ENCODE results near the gene RUFY2.
A peak's percentile ranks its signal among the peaks of the same experiment; 100 is the strongest.
"Not testable (repeated sequence)": the region's sequence is repeated elsewhere in the genome, so short reads cannot be mapped to it uniquely, and the experiment has no call there.

RUFY2 gene

DNA sequence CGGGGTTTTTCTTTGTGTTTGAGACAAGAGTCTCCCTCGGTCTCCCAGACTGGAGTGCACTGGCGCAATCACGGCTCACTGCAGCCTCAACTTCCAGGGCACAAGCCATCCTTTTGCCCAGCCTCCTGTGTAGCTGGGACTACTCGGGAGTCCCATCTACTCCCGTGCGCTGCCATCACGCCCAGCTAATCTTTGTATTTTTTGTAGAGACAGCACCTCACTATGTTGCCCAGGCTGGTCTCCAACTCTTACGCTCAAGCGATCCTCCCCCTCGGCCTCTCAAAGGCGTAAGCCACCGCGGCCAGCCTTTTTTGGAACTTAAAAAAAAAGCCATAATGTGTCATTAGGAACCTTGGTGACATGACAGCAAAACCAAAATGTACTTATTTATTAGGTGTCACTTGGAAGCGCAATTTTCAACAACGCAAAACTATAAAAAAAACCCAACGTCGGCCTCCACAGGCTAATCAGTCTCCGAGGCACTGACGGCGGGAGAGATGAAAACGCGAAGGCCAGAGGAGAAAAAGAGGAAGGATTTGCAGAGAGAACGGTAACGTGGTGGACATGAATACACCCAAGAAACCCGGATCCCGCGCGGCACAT is 76.1 kb downstream of the RUFY2 start:
- DNase-seq (ENCODE audit: low read depth, low spot score): no peak
- peak overlapping the region; percentile 91 for H3K27ac ChIP-seq

DNA sequence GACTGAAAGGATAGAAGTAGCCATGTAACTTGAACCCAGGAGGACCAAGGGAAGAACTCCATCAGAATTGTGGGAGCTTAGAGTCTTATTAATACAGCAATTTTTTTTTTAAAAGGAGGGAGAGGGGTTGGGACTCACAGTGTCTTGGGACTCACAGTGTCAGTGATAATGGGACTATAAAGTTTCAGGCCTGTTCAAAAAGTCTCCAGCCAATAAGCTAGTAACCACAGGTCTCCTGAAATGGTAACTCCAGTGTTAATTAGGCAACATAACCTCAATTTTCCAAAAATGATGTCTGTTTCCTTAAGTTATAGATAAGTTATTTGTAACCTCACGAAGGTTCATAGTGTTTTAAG is 77.6 kb downstream of the RUFY2 start:
- peak overlapping the region; percentile 68 for H3K27ac ChIP-seq
- DNase-seq (ENCODE audit: low read depth, low spot score): no peak

DNA sequence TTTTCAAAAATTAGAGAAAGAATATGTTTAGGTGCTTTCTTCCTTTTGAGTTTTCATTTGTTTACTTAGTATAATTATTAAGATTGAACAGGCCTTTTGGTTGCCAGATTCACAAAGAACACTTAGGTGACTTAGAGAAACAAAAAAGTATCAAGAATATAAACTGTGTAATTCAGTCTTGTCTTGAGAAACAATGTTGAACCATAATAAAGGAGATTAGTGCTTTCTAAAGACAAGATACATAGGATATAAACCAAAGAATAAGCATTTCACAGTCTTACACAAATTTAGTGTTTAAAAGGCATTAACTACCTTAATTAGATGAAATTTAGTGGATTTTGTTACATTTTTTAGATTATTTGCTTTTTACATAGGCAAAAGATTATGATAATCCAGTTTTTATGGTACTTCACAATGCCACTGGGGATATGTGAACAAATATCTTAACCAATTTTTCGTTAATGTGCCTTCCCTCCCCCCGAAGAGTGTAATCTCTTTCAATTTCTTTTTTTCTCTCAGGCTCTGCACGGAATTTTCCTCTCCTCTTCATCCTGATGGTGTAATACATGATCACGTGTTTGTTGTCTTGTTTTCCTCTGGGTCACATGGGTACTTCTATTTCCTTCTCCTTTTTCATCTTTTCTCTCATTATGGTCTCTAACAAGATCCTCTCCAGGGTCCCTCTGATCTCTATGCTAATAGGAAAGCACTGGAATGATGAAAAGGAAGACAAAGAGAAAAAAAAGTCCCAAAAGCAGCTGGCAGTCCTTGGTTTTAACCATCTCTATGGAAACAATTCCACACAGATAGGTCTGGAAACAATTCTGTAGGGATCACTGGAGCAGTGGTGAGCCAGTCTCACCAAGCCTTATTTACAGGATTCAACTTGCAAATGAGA is 78.9 kb downstream of the RUFY2 start:
- no peak for DNase-seq (ENCODE audit: low read depth, low spot score)
- H3K27ac ChIP-seq: peak overlapping the region; percentile 68

DNA sequence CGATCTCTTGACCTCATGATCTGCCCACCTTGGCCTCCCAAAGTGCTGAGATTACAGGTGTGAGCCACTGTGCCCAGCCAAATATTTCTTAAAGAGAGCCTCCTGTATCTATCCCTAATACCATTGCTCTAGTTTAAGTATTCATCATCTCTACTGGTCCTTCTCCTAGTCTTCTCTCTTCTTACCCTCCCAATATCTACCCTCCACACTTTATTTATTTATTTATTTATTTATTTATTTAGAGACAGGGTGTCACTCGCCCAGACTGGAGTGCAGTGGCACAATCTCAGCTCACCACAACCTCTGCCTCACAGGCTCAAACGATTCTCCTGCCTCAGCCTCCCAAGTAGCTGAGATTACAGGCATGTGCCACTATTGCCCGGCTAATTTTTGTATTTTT is 82.7 kb downstream of the RUFY2 start:
- H3K27ac ChIP-seq; DNase-seq (ENCODE audit: low read depth, low spot score): not testable (repeated sequence)

DNA sequence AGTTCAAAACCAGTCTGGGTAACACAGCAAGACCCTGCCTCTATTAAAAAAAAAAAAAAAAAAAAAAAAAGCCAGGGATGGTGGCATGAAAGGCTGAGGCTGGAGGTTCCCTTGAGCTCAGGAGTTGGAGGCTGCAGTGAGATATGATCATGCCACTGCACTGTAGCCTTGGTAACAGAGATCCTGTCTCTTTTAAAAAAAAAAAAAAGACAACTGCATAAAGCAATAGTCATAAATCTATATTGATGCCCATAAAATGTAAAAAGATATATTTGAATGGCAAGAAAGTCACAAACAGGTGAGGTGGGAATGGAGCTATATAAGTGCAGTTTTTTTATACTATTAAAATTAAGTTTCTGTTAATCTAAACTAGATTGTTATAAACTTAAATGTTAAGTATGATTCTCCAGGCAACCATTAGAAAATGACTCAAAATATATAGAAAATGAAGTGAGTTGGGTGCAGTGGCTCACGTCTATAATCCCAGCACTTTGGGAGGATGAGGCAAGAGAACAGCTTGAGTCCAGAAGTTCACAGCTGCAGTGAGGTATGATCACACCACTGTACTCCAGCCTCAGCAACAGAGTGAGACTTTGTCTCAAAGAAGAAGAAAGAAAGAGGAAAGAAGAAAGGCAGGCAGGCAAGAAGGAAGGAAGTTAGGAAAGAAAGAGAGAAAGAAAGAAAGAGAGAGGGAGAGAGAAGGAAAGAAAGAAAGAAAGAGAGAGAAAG is 88.6 kb downstream of the RUFY2 start:
- no peak for DNase-seq (ENCODE audit: low read depth, low spot score)
- no peak overlapping the region for H3K27ac ChIP-seq

DNA sequence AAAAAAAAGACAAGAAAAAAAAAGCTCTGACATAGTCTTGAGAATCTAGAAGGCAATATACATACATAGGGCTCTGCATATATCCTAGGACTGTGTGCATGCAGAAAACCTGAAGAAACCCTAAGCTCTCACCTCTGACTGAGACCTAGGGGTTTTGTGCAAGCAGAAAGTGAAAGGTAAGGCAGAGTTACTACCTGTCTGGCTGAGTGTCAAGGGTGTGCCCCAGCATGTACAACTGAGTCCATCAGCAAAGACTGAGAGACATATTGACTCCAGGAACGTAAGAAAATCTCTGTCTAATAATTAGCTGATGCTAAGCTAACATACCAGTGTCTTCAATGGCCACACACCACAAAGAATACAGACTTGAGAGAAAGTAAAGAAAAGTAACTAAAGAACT is 91.5 kb downstream of the RUFY2 start:
- no peak for DNase-seq (ENCODE audit: low read depth, low spot score)
- no peak overlapping the region for H3K27ac ChIP-seq

DNA sequence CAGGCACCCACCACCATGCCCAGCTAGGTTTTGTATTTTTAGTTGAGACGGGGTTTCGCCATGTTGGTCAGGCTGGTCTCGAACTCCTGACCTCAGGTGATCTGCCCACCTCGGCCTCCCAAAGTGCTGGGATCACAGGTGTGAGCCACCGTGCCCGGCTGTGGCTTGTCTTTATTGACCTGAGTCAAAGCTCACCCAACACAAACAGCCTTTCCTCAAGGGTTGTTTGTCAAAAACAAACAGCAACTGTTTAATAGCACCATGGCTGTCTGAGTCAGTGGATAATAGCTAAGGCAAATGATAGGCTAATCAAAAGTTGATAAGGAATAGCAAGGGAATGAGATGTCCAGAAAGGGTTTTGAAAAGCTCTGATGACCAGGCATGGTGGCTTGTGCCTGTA is 92.1 kb downstream of the RUFY2 start:
- DNase-seq (ENCODE audit: low read depth, low spot score): not testable (repeated sequence)

DNA sequence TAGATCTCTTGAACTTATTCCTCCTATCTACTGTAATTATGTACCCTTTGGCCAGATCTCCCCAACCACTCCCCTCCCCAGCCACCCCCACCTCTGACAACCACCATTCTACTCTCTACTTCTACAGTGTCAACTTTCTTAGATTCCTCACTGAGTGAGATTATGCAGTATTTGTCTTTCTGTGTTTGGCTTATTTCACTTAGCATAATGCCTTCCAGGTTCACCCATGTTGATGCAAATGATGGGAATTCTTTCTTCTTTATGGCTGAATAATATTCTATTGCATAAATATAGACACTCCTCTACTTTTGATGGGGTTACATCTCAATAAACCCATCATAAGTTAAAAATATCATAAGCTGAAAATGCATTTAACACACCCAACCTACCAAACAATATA is 96.5 kb downstream of the RUFY2 start:
- DNase-seq (ENCODE audit: low read depth, low spot score): no peak
- no peak overlapping the region for H3K27ac ChIP-seq

More for the DNA sequence above, 92.1 kb downstream of the RUFY2 start:
- not testable (repeated sequence) for H3K27ac ChIP-seq

DNA sequence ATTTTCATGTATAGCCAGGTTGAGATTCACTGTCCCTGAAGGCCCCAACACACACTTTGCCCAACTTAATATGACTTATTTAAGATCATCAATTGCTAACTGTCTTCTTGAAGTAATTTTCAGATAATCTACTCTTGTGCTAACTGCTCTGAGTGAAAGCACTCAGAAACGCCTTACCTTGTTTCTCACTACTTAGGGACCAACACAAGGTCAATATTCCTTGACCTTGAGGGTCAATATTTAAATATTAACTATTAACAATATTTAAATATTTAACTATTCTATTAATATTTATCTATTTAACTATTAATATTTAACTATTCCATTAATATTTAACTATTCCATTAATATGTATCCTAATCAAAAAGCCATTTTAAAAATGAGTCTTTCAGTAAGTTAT is 101.2 kb downstream of the RUFY2 start:
- H3K27ac ChIP-seq: no peak overlapping the region
- DNase-seq (ENCODE audit: low read depth, low spot score): no peak

DNA sequence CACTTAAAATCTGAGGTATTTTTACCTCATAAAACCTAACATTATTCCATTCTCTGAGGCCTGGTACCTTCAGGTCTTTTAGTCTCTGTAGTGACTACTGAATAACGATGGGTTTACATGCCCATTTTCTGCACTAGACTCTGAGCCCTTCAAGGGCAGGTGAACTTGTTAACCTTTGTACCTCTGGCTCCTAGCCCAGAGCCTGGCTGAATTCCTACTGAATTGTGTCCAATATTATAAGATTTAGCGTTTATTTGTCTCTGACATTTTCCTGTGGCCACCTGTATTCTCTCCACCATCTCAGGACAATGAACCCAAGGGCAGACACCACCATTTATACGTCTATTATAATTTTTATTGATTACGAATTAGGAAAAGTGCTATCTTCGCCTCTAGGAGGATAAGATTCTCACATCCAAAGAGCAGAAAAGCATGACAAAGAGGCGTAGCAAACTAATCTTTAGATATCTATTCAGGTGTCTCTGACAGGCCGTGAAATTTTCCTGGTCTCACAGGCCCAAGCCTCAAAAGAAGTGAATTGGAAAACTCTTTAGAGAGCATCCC is 103.1 kb downstream of the RUFY2 start:
- no peak for DNase-seq (ENCODE audit: low read depth, low spot score)
- no peak overlapping the region for H3K27ac ChIP-seq

DNA sequence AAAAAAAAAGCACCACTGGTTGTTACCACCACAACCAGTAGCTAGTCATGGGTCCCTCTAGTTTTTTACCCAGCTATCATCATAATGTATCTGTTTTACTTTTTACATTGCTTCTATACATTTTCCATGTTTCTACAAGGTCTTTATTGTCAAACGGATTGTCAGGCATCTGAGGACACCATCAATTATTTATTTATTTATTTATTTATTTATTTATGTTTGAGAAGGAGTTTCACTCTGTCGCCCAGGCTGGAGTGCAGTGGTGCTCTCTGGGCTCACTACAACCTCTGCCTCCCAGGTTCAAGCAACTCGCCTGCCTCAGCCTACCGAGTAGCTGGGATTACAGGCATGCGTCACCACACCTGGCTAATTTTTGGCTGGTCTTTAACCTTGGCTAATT is 104.2 kb downstream of the RUFY2 start:
- DNase-seq (ENCODE audit: low read depth, low spot score): no peak
- H3K27ac ChIP-seq: no peak overlapping the region

DNA sequence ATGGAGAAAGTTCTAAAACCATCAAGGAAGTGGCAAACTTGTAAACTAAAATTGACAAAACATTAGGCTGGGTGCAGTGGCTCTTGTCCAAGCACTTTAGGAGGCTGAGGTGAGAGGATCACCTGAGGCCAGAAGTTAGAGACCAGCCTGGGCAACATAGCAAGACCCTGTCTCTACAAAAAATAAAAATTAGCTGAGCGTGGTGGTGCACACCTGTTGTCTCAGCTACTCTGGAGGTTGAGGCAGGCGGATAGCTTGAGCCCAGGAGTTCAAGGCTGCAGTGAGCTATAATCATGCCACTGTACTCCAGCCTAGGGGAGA is 104.6 kb downstream of the RUFY2 start:
- no peak overlapping the region for H3K27ac ChIP-seq

DNA sequence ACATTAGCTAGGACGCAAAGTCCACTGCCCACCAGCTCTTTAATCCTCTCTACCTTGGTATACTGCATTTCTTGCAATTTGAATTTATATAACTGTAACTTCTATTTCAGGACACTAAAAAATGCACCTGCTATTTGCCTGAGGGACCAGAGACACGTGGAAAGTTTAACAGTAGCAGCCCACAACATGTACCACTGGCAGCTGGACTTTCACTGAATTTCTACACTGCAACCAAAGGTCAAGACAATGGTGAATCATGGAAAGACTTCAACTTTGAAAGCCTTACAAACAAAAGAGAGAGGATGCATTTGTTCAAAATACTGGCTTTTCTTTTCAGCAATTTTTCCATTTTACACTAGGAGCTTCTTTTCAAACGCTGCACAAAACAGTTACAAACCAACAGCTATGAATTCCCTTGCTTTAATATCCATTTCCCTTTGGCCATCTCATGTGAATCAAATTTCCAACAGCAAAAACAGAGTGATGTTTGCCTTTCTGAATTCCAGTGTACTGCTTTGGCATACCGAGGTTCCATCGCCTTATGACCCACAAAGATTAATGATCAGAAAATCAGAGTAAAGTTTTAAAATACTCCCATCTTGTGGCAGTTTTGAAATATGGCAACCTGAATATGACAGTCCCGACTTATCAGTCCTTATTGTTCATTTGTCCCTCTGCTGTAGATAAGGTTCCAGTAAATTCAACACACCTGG is 105.1 kb downstream of the RUFY2 start:
- no peak overlapping the region for H3K27ac ChIP-seq

More for the DNA sequence above, 104.6 kb downstream of the RUFY2 start:
- DNase-seq (ENCODE audit: low read depth, low spot score): no peak

DNA sequence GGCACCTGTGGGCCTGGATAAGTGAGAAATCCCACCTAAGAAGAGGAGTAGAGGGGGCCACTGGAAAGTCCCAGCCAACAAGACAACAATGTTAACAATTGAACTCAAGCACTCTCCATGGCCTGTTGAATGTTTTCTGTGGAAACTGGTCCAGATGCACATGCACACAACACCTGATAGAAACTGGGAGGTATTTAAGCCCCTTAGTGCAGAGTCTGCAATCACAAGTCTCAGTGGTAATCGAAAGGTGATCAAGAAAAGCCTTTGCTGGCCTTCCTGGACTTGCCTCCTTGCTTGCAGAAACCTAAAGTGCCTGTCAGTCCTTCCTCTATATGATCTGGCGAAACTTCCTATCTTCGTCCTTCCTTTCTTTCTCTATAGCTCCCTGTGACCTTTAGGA is 105.8 kb downstream of the RUFY2 start:
- H3K27ac ChIP-seq: no peak overlapping the region
- no peak for DNase-seq (ENCODE audit: low read depth, low spot score)

More for the DNA sequence above, 105.1 kb downstream of the RUFY2 start:
- no peak for DNase-seq (ENCODE audit: low read depth, low spot score)

DNA sequence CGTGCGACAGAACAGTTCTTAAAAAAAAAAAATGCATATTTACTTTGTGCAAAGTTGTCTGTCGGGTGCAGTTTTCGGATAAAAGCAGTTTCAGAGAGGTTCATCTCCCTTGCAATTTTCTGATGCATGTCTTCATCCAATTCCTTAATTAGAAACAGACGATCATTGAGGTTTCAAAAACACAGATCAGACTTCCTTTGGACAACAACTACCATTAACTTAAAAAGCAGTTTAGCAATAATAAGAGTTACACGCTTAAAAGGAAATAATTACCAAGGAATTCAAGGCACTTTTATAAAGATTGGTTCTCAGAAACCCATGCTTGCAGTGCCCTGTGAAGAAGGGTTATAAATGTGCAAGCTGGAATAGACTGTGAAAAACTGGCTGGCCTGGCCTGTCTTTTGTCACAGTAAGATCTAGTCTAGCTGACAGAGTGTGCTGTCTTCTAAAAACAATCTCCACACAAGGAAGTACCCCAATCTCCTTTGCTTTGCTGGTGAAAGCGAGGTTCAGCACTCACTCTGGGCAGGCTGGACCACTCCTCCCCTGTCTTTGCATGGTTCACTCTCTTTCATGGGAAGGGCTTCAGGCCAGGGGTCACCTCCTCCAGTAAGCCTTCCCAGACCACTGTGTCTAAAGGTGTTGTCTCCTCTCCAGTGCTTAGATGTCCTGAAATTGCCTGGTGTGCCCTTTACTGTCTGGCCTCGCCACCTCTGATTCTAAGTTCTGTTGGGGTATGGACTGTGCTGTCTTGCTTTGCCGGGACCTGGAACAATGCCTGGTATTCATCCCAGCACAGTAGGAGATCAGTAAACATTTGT is 110.0 kb downstream of the RUFY2 start:
- H3K27ac ChIP-seq: no peak overlapping the region
- DNase-seq (ENCODE audit: low read depth, low spot score): no peak

All from epithelial cell of prostate (primary cell).